ENCODE results near the gene SYNDIG1. TPM values are rescaled to one million over a fixed set of nuclear protein-coding genes. Genes with fewer than 3 reads are reported as not detected.

The SYNDIG1 gene
- total RNA-seq, 2 experiments from 2014 or later, result not detected

DNA sequence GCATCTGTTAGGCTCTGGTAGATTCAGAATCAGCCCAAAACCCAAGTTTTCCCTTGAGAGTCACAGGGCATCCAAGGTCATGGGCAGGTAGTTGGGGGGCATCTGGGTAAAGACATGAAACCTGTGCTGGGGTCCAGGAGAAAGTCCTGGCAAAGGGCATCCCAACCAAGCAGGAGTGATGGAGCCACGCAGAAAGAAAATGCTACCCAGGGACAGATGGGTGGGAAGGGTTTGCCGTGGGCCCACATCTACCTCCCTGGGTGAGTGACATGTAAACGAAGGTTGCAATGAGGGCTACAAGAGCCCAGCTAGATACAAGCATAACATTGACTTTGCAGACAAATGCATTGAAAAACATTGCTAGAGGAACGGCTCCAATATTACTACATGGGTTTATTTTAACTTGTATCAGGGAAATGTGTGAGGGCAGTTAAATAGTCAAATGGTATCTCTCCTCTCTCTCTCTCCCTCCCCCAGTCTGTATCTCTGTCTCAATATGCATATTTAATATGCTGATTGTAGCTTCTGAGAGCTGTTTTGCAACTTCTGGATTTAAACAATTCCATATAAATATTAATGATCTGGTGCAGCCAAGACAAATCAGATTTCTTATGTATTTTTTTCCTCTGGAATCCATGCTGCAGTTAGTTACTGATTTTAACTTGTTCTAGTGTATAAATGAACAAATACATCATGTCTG lies 135.7 kb downstream of the SYNDIG1 start:
- H3K4me1 ChIP-seq (ENCODE audit: insufficient read depth, low read length), result no peaks in the 10 kb centered on the region
- intact Hi-C loops (cut with DNase I, micrococcal nuclease), result no loop called here
- H3K9me3 ChIP-seq (ENCODE audit: control insufficient read depth in 1 of 2, insufficient read depth in 1 of 2, low read length in 2 of 2), result peaks cover 9 to 13% of the 10 kb centered on the region in 2 experiments
- no peak overlapping the region for H3K27ac ChIP-seq (ENCODE audit: low read depth in 1 of 2, low read length in 2 of 2)
- H3K27ac Mint-ChIP-seq, result no peak overlapping the region
- H3K27me3 Mint-ChIP-seq, result peaks cover 5% of the 10 kb centered on the region
- no peaks in the 10 kb centered on the region for H3K36me3 Mint-ChIP-seq (ENCODE audit: low read depth)
- peaks cover 0 to 2% of the 10 kb centered on the region in 2 experiments for H3K27me3 ChIP-seq (ENCODE audit: control insufficient read depth in 1 of 2, insufficient read depth in 2 of 2, low read length in 2 of 2)
- ChIA-PET POLR2A (no interaction called here), CTCF (no interaction called here)
- peaks cover 7% of the 10 kb centered on the region for H3K9me3 Mint-ChIP-seq
- TF ChIP-seq, protein P1, sequence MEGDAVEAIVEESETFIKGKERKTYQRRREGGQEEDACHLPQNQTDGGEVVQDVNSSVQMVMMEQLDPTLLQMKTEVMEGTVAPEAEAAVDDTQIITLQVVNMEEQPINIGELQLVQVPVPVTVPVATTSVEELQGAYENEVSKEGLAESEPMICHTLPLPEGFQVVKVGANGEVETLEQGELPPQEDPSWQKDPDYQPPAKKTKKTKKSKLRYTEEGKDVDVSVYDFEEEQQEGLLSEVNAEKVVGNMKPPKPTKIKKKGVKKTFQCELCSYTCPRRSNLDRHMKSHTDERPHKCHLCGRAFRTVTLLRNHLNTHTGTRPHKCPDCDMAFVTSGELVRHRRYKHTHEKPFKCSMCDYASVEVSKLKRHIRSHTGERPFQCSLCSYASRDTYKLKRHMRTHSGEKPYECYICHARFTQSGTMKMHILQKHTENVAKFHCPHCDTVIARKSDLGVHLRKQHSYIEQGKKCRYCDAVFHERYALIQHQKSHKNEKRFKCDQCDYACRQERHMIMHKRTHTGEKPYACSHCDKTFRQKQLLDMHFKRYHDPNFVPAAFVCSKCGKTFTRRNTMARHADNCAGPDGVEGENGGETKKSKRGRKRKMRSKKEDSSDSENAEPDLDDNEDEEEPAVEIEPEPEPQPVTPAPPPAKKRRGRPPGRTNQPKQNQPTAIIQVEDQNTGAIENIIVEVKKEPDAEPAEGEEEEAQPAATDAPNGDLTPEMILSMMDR (IDR thresholded peaks at IDR 0.05), result no peak
- no peaks in the 10 kb centered on the region for H3K4me1 Mint-ChIP-seq (ENCODE audit: low read depth)
- H3K4me3 ChIP-seq (ENCODE audit: low read length), result no peak overlapping the region
- ATAC-seq (ENCODE audit: poor library complexity), result no peak
- H3K4me3 Mint-ChIP-seq, result no peak overlapping the region
- H3K36me3 ChIP-seq (ENCODE audit: insufficient read depth, low read length), result no peaks in the 10 kb centered on the region
- no peak for DNase-seq

DNA sequence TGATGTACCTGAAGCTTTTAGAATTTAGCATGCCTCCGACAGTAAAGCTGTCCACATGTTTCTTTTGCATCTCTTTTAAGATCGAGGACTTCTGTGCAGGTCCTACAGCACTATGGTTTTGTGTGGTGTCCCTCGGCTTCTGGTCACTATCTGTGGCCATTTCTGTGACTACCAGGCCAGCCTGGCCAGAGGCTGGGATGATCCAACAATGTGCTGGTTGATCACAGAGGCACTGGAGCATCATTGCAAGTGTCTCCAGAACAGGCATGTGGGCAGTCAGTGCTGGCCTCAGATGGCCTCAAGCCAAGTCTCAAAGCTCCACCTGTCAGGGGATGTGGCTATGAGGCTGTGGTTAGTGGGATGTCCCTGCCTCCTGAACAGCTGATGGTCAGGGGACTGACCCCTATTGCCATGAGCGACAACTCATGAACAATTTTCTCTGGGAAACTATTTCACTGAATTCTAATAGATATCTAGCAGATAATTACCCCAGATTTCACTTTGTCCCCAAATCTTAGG lies 136.6 kb downstream of the SYNDIG1 start:
- H3K9me3 Mint-ChIP-seq, result peaks cover 7% of the 10 kb centered on the region
- ChIA-PET CTCF (no interaction called here), POLR2A (no interaction called here)
- H3K36me3 Mint-ChIP-seq (ENCODE audit: low read depth), result no peaks in the 10 kb centered on the region
- Histone ChIP-seq H3K9me3 (ENCODE audit: control insufficient read depth in 1 of 2, insufficient read depth in 1 of 2, low read length in 2 of 2) (peaks cover 4 to 8% of the 10 kb centered on the region in 2 experiments), H3K4me1 (ENCODE audit: insufficient read depth, low read length) (no peaks in the 10 kb centered on the region), H3K36me3 (ENCODE audit: insufficient read depth, low read length) (no peaks in the 10 kb centered on the region), H3K4me3 (ENCODE audit: low read length) (no peak overlapping the region), H3K27me3 (ENCODE audit: control insufficient read depth in 1 of 2, insufficient read depth in 2 of 2, low read length in 2 of 2) (peaks cover 0 to 2% of the 10 kb centered on the region in 2 experiments), H3K27ac (ENCODE audit: low read depth in 1 of 2, low read length in 2 of 2) (no peak overlapping the region)
- peaks cover 5% of the 10 kb centered on the region for H3K27me3 Mint-ChIP-seq
- DNase-seq (no peak), ATAC-seq (ENCODE audit: poor library complexity) (no peak)
- H3K4me1 Mint-ChIP-seq (ENCODE audit: low read depth), result no peaks in the 10 kb centered on the region
- H3K4me3 Mint-ChIP-seq, result no peak overlapping the region
- H3K27ac Mint-ChIP-seq, result no peak overlapping the region
- TF ChIP-seq, protein P1 (IDR thresholded peaks at IDR 0.05), result no peak
- intact Hi-C loops (cut with DNase I, micrococcal nuclease), result no loop called here

- ATAC-seq (ENCODE audit: poor library complexity) (no peak), DNase-seq (no peak)
- H3K36me3 ChIP-seq (ENCODE audit: insufficient read depth, low read length), result no peaks in the 10 kb centered on the region
- H3K4me1 ChIP-seq (ENCODE audit: insufficient read depth, low read length), result no peaks in the 10 kb centered on the region
- ChIA-PET POLR2A (no interaction called here), CTCF (no interaction called here)
- intact Hi-C loops (cut with DNase I, micrococcal nuclease), result no loop called here
- Mint-ChIP-seq H3K4me3 (no peak overlapping the region), H3K4me1 (ENCODE audit: low read depth) (no peaks in the 10 kb centered on the region), H3K36me3 (ENCODE audit: low read depth) (no peaks in the 10 kb centered on the region), H3K27me3 (peaks cover 5% of the 10 kb centered on the region), H3K9me3 (peaks cover under 1% of the 10 kb centered on the region), H3K27ac (no peak overlapping the region)
- no peak overlapping the region for H3K4me3 ChIP-seq (ENCODE audit: low read length)
- TF ChIP-seq, protein P1 (IDR thresholded peaks at IDR 0.05), result no peak
- H3K27ac ChIP-seq (ENCODE audit: low read depth in 1 of 2, low read length in 2 of 2), result no peak overlapping the region
- H3K27me3 ChIP-seq (ENCODE audit: control insufficient read depth in 1 of 2, insufficient read depth in 2 of 2, low read length in 2 of 2), result peaks cover 0 to 2% of the 10 kb centered on the region in 2 experiments
- H3K9me3 ChIP-seq (ENCODE audit: control insufficient read depth in 1 of 2, insufficient read depth in 1 of 2, low read length in 2 of 2), result peaks cover 0 to 4% of the 10 kb centered on the region in 2 experiments
Observed at GRCh38 chr20:24607402-24607801, 138.0 kb downstream of the SYNDIG1 start.
